GM19397 (cell line): Measurements from ENCODE around the gene C5.
"Not testable (repeated sequence)": the region's sequence is repeated elsewhere in the genome, so short reads cannot be mapped to it uniquely, and the experiment has no call there.

Source experiments
- ATAC-seq: cut with Tn5 transposase; IDR thresholded peaks from one replicate; pipeline ENCODE4 v1.9.1; 2021; ENCODE audit warnings: mild to moderate bottlenecking, moderate library complexity; ENCODE audit not compliant: unreplicated experiment

Gene C5

GRCh38 chr9:121050128-121050988, at the start of gene C5:
Gene C5 (minus strand): TSS chr9:121050275. CDS start chr9:121050246, 29 bp downstream.
- no peak for ATAC-seq

- no peak for ATAC-seq
These were observed 48.6 kb upstream of the C5 start for GRCh38 chr9:121098567-121099198.

GRCh38 chr9:121095057-121095456, 45.0 kb upstream of the C5 start:
- no peak for ATAC-seq

- ATAC-seq: not testable (repeated sequence)
These were observed 40.7 kb upstream of the C5 start for GRCh38 chr9:121090743-121091142.

- ATAC-seq: no peak
These were observed 38.5 kb upstream of the C5 start for GRCh38 chr9:121088576-121088975.

GRCh38 chr9:121085661-121086060, 35.6 kb upstream of the C5 start:
- ATAC-seq: no peak

GRCh38 chr9:121082075-121082474, 32.0 kb upstream of the C5 start:
- no peak for ATAC-seq

GRCh38 chr9:121075251-121076036, 25.4 kb upstream of the C5 start:
- ATAC-seq: peak; percentile 9

GRCh38 chr9:121074370-121075250, 24.5 kb upstream of the C5 start, which contains the start of gene CNTRL:
Gene CNTRL (plus strand): TSS chr9:121074955. CDS start chr9:121088327, 13,372 bp downstream.
- ATAC-seq: peak; percentile 59

- no peak for ATAC-seq
These were observed 23.0 kb upstream of the C5 start for GRCh38 chr9:121073038-121073437.

GRCh38 chr9:121071756-121072421, 21.8 kb upstream of the C5 start:
- peak; percentile 34 for ATAC-seq

GRCh38 chr9:121071370-121071755, 21.3 kb upstream of the C5 start:
- peak; percentile 2 for ATAC-seq

GRCh38 chr9:121069396-121069795, 19.3 kb upstream of the C5 start:
- no peak for ATAC-seq

- no peak for ATAC-seq
These were observed 17.6 kb upstream of the C5 start for GRCh38 chr9:121067640-121068039.

GRCh38 chr9:121066850-121067249, 16.8 kb upstream of the C5 start:
- ATAC-seq: no peak

GRCh38 chr9:121059998-121060636, 10.0 kb upstream of the C5 start:
- ATAC-seq: no peak

GRCh38 chr9:121059513-121059912, 9.4 kb upstream of the C5 start:
- ATAC-seq: no peak

GRCh38 chr9:121057821-121058220, 7.7 kb upstream of the C5 start:
- ATAC-seq: no peak

- no peak for ATAC-seq
These were observed 5.6 kb upstream of the C5 start for GRCh38 chr9:121055642-121056143.
